PFSK-1 (cell line): Measurements from ENCODE around the gene SFXN3.

ENCODE experiments used
- POLR2AphosphoS5 ChIP-seq: IDR thresholded peaks from 2 replicates; pipeline ENCODE4 v1.6.1; 2012; ENCODE audit warnings: low read depth, mild to moderate bottlenecking, control low read depth, low read length, moderate library complexity
- SIN3A ChIP-seq: IDR thresholded peaks from 2 replicates; pipeline ENCODE4 v1.6.1; 2012; ENCODE audit warnings: mild to moderate bottlenecking, low read length, moderate library complexity, borderline replicate concordance; ENCODE audit not compliant: insufficient read depth
- TAF1 ChIP-seq: IDR thresholded peaks from 2 replicates; pipeline ENCODE4 v1.6.1; 2012; ENCODE audit warnings: low read length, control low read depth, borderline replicate concordance; ENCODE audit not compliant: insufficient read depth
- TF ChIP-seq, protein P1 (sequence below), 2 experiments: IDR thresholded peaks; 2 replicates each; pipeline versions ENCODE4 v1.6.1 to v1.8.0; 2011 to 2012; ENCODE audit warnings: low read depth in 2 of 2, low read length in 2 of 2, control low read depth in 1 of 2, inconsistent platforms in 1 of 2, mild to moderate bottlenecking in 1 of 2, moderate library complexity in 1 of 2; ENCODE audit not compliant: insufficient read depth in 1 of 2

DNA sequence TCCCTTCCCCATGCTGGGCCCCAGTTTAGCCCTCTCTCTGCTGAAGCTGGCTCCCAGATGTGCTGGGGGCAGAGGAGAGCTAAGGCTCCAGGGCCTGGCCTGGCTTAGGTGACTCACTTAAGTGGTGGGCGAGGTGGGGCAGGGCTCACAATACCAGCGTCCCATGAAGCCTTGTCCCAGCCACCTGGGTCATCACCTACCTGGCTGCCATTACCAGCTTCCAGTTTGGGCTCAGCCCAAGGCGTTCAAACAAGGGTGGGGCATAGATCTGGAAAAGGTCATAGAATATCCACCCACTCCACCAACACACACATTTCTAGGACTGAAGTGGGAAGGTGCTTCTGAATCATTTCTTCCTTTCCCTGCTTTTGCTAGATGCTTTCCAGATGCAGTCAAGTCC is 39.1 kb downstream of the SFXN3 start:
- TF ChIP-seq, protein P1, sequence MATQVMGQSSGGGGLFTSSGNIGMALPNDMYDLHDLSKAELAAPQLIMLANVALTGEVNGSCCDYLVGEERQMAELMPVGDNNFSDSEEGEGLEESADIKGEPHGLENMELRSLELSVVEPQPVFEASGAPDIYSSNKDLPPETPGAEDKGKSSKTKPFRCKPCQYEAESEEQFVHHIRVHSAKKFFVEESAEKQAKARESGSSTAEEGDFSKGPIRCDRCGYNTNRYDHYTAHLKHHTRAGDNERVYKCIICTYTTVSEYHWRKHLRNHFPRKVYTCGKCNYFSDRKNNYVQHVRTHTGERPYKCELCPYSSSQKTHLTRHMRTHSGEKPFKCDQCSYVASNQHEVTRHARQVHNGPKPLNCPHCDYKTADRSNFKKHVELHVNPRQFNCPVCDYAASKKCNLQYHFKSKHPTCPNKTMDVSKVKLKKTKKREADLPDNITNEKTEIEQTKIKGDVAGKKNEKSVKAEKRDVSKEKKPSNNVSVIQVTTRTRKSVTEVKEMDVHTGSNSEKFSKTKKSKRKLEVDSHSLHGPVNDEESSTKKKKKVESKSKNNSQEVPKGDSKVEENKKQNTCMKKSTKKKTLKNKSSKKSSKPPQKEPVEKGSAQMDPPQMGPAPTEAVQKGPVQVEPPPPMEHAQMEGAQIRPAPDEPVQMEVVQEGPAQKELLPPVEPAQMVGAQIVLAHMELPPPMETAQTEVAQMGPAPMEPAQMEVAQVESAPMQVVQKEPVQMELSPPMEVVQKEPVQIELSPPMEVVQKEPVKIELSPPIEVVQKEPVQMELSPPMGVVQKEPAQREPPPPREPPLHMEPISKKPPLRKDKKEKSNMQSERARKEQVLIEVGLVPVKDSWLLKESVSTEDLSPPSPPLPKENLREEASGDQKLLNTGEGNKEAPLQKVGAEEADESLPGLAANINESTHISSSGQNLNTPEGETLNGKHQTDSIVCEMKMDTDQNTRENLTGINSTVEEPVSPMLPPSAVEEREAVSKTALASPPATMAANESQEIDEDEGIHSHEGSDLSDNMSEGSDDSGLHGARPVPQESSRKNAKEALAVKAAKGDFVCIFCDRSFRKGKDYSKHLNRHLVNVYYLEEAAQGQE (IDR thresholded peaks at IDR 0.05; ENCODE audit: insufficient read depth in 1 of 2, low read depth in 2 of 2, low read length in 2 of 2), result no peak
- TF ChIP-seq TAF1, result no peak
- no peak for TF ChIP-seq SIN3A
- TF ChIP-seq POLR2AphosphoS5, result no peak
